Tibial nerve (tissue), 3 donors: Measurements from ENCODE around the gene UBE2L3.
"Not testable (repeated sequence)": the region's sequence is repeated elsewhere in the genome, so short reads cannot be mapped to it uniquely, and the experiment has no call there.

Experiments
- POLR2A ChIP-seq, 2 donors: fragments of 450-650 bp; IDR thresholded peaks; one replicate each; pipeline ENCODE4 v1.6.1; 2017; ENCODE audit warnings: antibody characterized with exemption in 2 of 2, mild to moderate bottlenecking in 2 of 2, moderate library complexity in 2 of 2
- TF ChIP-seq, protein P1 (sequence below), 5 experiments: fragments of 200-600 bp in 3 of 5; fragments of 450-650 bp in 2 of 5; sonication (generic) in 3 of 5; IDR thresholded peaks; one replicate each; pipeline ENCODE4 v1.5.1; 2016 to 2019; ENCODE audit warnings: antibody characterized with exemption in 5 of 5, mild to moderate bottlenecking in 3 of 5, moderate library complexity in 2 of 5

DNA sequence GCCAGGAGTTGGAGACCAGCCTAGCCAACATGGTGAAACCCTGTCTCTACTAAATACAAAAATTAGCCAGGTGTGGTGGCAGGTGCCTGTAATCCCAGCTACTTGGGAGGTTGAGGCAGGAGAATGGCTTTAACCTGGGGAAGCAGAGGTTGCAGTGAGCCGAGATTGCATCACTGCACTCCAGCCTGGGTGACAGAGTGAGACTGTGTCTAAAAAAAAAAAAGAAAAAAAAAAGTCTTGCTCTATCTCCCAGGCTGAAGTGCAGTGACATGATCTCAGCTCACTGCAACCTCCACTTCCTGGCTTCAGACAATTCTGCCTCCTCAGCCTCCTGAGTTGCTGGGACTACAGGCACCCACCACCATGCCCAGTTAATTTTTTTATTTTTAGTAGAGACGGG, 69.9 kb downstream of the UBE2L3 start:
- TF ChIP-seq, protein P1, sequence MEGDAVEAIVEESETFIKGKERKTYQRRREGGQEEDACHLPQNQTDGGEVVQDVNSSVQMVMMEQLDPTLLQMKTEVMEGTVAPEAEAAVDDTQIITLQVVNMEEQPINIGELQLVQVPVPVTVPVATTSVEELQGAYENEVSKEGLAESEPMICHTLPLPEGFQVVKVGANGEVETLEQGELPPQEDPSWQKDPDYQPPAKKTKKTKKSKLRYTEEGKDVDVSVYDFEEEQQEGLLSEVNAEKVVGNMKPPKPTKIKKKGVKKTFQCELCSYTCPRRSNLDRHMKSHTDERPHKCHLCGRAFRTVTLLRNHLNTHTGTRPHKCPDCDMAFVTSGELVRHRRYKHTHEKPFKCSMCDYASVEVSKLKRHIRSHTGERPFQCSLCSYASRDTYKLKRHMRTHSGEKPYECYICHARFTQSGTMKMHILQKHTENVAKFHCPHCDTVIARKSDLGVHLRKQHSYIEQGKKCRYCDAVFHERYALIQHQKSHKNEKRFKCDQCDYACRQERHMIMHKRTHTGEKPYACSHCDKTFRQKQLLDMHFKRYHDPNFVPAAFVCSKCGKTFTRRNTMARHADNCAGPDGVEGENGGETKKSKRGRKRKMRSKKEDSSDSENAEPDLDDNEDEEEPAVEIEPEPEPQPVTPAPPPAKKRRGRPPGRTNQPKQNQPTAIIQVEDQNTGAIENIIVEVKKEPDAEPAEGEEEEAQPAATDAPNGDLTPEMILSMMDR (IDR thresholded peaks at IDR 0.05): not testable (repeated sequence)
- not testable (repeated sequence) for TF ChIP-seq POLR2A (IDR thresholded peaks at IDR 0.05)
